Esophagus squamous epithelium (tissue), 5 donors: ENCODE data around the gene ZNF683. TPM values are rescaled to one million over a fixed set of nuclear protein-coding genes. Genes with fewer than 3 reads are reported as not detected.

Experiments used
- DNase-seq: peaks from one replicate; lab custom pipeline; 2025; lab: John Stamatoyannopoulos, UW
- H3K27ac ChIP-seq, 4 donors: fragments of 200-600 bp; sonication (generic); one replicate each; pipeline ENCODE4 v1.5.1; 2016 to 2019; ENCODE audit warnings: mild to moderate bottlenecking in 1 of 4
- H3K27me3 ChIP-seq, 4 donors: fragments of 200-600 bp; sonication (generic); 1 replicate in 3 of 4; 2 replicates in 1 of 4; pipeline versions ENCODE4 v1.5.1 to v1.6.0; 2017 to 2021; ENCODE audit warnings: antibody characterized with exemption in 1 of 4
- H3K36me3 ChIP-seq, 3 donors: fragments of 200-600 bp; sonication (generic); one replicate each; pipeline ENCODE4 v1.5.1; 2016 to 2019
- H3K4me1 ChIP-seq, 3 donors: fragments of 200-600 bp; sonication (generic); one replicate each; pipeline ENCODE4 v1.5.1; 2017 to 2019
- H3K4me3 ChIP-seq, 4 donors: fragments of 200-600 bp; sonication (generic); 1 replicate in 3 of 4; 2 replicates in 1 of 4; pipeline ENCODE4 v1.5.1; 2016 to 2019; ENCODE audit warnings: mild to moderate bottlenecking in 2 of 4, moderate library complexity in 1 of 4
- H3K9me3 ChIP-seq, 3 donors: fragments of 200-600 bp; sonication (generic); one replicate each; pipeline ENCODE4 v1.5.1; 2016 to 2019
- CTCF ChIP-seq, 6 experiments: fragments of 450-650 bp in 4 of 6; fragments of 200-600 bp in 2 of 6; sonication (generic) in 2 of 6; IDR thresholded peaks; one replicate each; pipeline ENCODE4 v1.5.1; 2016 to 2019; ENCODE audit warnings: antibody characterized with exemption in 6 of 6, mild to moderate bottlenecking in 4 of 6, moderate library complexity in 4 of 6
- POLR2A ChIP-seq, 4 donors: fragments of 450-650 bp; IDR thresholded peaks; one replicate each; pipeline ENCODE4 v1.6.1; 2017; ENCODE audit warnings: antibody characterized with exemption in 4 of 4, mild to moderate bottlenecking in 4 of 4, moderate library complexity in 3 of 4
- WGBS, 2 donors: methylation state at CpG; one replicate each; pipeline ENCODE4 v1.1.5; 2018; 5-methylcytosine and 5-hydroxymethylcytosine counted together
- intact Hi-C: fragments of 100-400 bp; cut with DNase I; formaldehyde crosslinking; loops from one replicate; pipeline ENCODE4 v1.15.0; 2022
- total RNA-seq, 4 donors: library from RNA; depleted of rRNA; stranded (reverse); fragments of >200 nt; gene quantifications; one replicate each; pipeline ENCODE4 v1.1.0, GENCODE V29; 2016
- donor health status: DM: yes; HTN: yes; CAD: no.

ZNF683 gene
- total RNA-seq, 4 donors from 2014 or later, result 0.26 to 0.95 TPM; not detected in 2

GRCh38 chr1:26354972-26355371, 17.6 kb downstream of the ZNF683 start:
- H3K9me3 ChIP-seq, result no peaks in the 10 kb centered on the region
- no peak overlapping the region for H3K4me3 ChIP-seq
- no peaks in the 10 kb centered on the region for H3K36me3 ChIP-seq
- intact Hi-C loops, result no loop called here
- no peak for DNase-seq
- peaks cover 0 to 38% (median 2%) of the 10 kb centered on the region in 4 donors for H3K27me3 ChIP-seq
- TF ChIP-seq POLR2A (IDR thresholded peaks at IDR 0.05), result no peak
- TF ChIP-seq CTCF (IDR thresholded peaks at IDR 0.05), result no peak
- WGBS, 2 donors, result 92 to 93% methylated on average over 4 to 7 of the region's 9 CpGs
- peak overlapping the region; percentile 85 to 95 (median 92) for H3K27ac ChIP-seq
- H3K4me1 ChIP-seq, result peaks cover 33 to 100% (median 39%) of the 10 kb centered on the region in 3 donors

- H3K9me3 ChIP-seq, result no peaks in the 10 kb centered on the region
- peaks cover 0 to 35% (median 0%) of the 10 kb centered on the region in 4 donors for H3K27me3 ChIP-seq
- TF ChIP-seq POLR2A (IDR thresholded peaks at IDR 0.05) (peak in 2 of 4 donors; percentile 18 to 55), CTCF (IDR thresholded peaks at IDR 0.05) (no peak)
- WGBS, 2 donors, result 80% methylated on average over 1 of the region's 21 CpGs; no CpG with 5 or more reads in 1 of the 2 donors
- peaks cover 30 to 97% (median 35%) of the 10 kb centered on the region in 3 donors for H3K4me1 ChIP-seq
- DNase-seq, result no peak
- H3K36me3 ChIP-seq, result no peaks in the 10 kb centered on the region
- peak within 1 kb of the TSS; percentile 43 to 59 (median 48) for H3K4me3 ChIP-seq
- intact Hi-C loops, result no loop called here
- H3K27ac ChIP-seq, result peak within 1 kb of the TSS; percentile 85 to 95 (median 92)
These were observed 18.4 kb downstream of the ZNF683 start, which contains the start of gene CRYBG2 for GRCh38 chr1:26353976-26354820. Gene CRYBG2 (minus strand): TSS chr1:26354130. CDS start chr1:26346657, 7,473 bp downstream.

- no peaks in the 10 kb centered on the region for H3K9me3 ChIP-seq
- WGBS, 2 donors, result 38 to 72% methylated on average over 4 of the region's 4 CpGs
- DNase-seq, result no peak
- no peak for TF ChIP-seq POLR2A (IDR thresholded peaks at IDR 0.05)
- H3K4me3 ChIP-seq, result peak overlapping the region; percentile 43 to 59 (median 48)
- intact Hi-C loops, result no loop called here
- peak overlapping the region; percentile 85 to 95 (median 92) for H3K27ac ChIP-seq
- H3K36me3 ChIP-seq, result no peaks in the 10 kb centered on the region
- peaks cover 0 to 32% (median 0%) of the 10 kb centered on the region in 4 donors for H3K27me3 ChIP-seq
- peaks cover 28 to 88% (median 35%) of the 10 kb centered on the region in 3 donors for H3K4me1 ChIP-seq
These were observed 19.2 kb downstream of the ZNF683 start for GRCh38 chr1:26353210-26353859.

- intact Hi-C loops, result no loop called here
- TF ChIP-seq CTCF (IDR thresholded peaks at IDR 0.05) (no peak), POLR2A (IDR thresholded peaks at IDR 0.05) (no peak)
- Histone ChIP-seq H3K27me3 (peaks cover 0 to 30% (median 0%) of the 10 kb centered on the region in 4 donors), H3K36me3 (peaks cover 0 to 5% (median 0%) of the 10 kb centered on the region in 3 donors), H3K9me3 (no peaks in the 10 kb centered on the region), H3K4me1 (peaks cover 24 to 82% (median 35%) of the 10 kb centered on the region in 3 donors), H3K27ac (peak overlapping the region; percentile 85 to 95 (median 92)), H3K4me3 (peak overlapping the region; percentile 43 to 59 (median 48))
- DNase-seq, result no peak
- WGBS, 2 donors, result 40 to 54% methylated on average over 5 of the region's 5 CpGs
These were observed 20.2 kb downstream of the ZNF683 start for GRCh38 chr1:26352338-26352679.

- WGBS, 2 donors, result 55 to 61% methylated on average over 8 to 12 of the region's 12 CpGs
- no peak for TF ChIP-seq CTCF (IDR thresholded peaks at IDR 0.05)
- peak in 2 of 4 donors; percentile 14 to 39 for TF ChIP-seq POLR2A (IDR thresholded peaks at IDR 0.05)
- Histone ChIP-seq H3K9me3 (no peaks in the 10 kb centered on the region), H3K36me3 (peaks cover 0 to 8% (median 0%) of the 10 kb centered on the region in 3 donors), H3K4me1 (peaks cover 23 to 77% (median 33%) of the 10 kb centered on the region in 3 donors), H3K27ac (peak overlapping the region; percentile 85 to 95 (median 92)), H3K27me3 (peaks cover 0 to 24% (median 0%) of the 10 kb centered on the region in 4 donors), H3K4me3 (peak overlapping the region; percentile 43 to 59 (median 48))
- intact Hi-C loops, result no loop called here
- DNase-seq, result no peak
These were observed 20.8 kb downstream of the ZNF683 start for GRCh38 chr1:26351590-26352337.
